Left lung (tissue), 10 donors: ENCODE data around the gene PKD2L1. TPM values are rescaled to one million over a fixed set of nuclear protein-coding genes. Genes with fewer than 3 reads are reported as not detected.

Experiments
- ATAC-seq: fragments of 200-7000 bp; cut with Tn5 transposase; one replicate; pipeline ENCODE4 v1.9.1; 2020; ENCODE audit warnings: moderate library complexity
- DNase-seq, 4 donors: peaks; one replicate each; pipeline ENCODE4 v3.0.0-alpha.2; 2013 to 2020
- H3K27ac ChIP-seq, 2 donors: fragments of 200-600 bp; sonication (generic) in 1 of 2; one replicate each; pipeline versions ENCODE4 v1.5.0 to v1.8.0; 2020 to 2021
- H3K27me3 ChIP-seq, 2 donors: fragments of 200-600 bp; sonication (generic) in 1 of 2; one replicate each; pipeline versions ENCODE4 v1.5.0 to v1.8.0; 2020 to 2021
- H3K36me3 ChIP-seq, 2 donors: fragments of 200-600 bp; sonication (generic) in 1 of 2; one replicate each; pipeline versions ENCODE4 v1.5.0 to v1.8.0; 2020 to 2021
- H3K4me1 ChIP-seq, 2 donors: fragments of 200-600 bp; one replicate each; pipeline ENCODE4 v1.8.0; 2021
- H3K4me3 ChIP-seq, 2 donors: fragments of 200-600 bp; sonication (generic) in 1 of 2; one replicate each; pipeline versions ENCODE4 v1.5.0 to v1.8.0; 2020 to 2021; ENCODE audit warnings: mild to moderate bottlenecking in 1 of 2
- H3K9me3 ChIP-seq, 2 donors: fragments of 200-600 bp; sonication (generic) in 1 of 2; one replicate each; pipeline versions ENCODE4 v1.5.0 to v1.8.0; 2020 to 2021
- intact Hi-C, 2 donors: fragments of 100-400 bp; cut with DNase I; formaldehyde crosslinking; loops; one replicate each; pipeline versions ENCODE4 v1.11.2 to v1.14.2; 2022
- polyA plus RNA-seq, 6 donors: library from polyadenylated mRNA; unstranded; fragments of 120-200 nt; gene quantifications; one replicate each; pipeline ENCODE4 v1.2.1, GENCODE V29; 2013; ENCODE audit not compliant: insufficient read length in 6 of 6
- total RNA-seq, 2 donors: library from RNA; stranded (reverse); fragmentation: NEBNext Ultra II Directional; extraction: Animal tissue kit (Norgen Biotek cat#: 25700); gene quantifications; one replicate each; pipeline ENCODE4 v1.2.1, GENCODE V29; 2021
- TF ChIP-seq, protein P1 (sequence below), 2 donors: fragments of 200-600 bp; sonication (generic) in 1 of 2; IDR thresholded peaks; one replicate each; pipeline versions ENCODE4 v1.5.0 to v1.8.0; 2021; ENCODE audit warnings: antibody characterized with exemption in 2 of 2
- donor health status: DM: no; HTN: yes; CAD: no.
- donor health status: DM: no; HTN: no; CAD: no.

Gene PKD2L1
- total and polyA plus RNA-seq, 8 donors = 0.22 to 0.47 (median 0.32) TPM; not detected in 1

DNA sequence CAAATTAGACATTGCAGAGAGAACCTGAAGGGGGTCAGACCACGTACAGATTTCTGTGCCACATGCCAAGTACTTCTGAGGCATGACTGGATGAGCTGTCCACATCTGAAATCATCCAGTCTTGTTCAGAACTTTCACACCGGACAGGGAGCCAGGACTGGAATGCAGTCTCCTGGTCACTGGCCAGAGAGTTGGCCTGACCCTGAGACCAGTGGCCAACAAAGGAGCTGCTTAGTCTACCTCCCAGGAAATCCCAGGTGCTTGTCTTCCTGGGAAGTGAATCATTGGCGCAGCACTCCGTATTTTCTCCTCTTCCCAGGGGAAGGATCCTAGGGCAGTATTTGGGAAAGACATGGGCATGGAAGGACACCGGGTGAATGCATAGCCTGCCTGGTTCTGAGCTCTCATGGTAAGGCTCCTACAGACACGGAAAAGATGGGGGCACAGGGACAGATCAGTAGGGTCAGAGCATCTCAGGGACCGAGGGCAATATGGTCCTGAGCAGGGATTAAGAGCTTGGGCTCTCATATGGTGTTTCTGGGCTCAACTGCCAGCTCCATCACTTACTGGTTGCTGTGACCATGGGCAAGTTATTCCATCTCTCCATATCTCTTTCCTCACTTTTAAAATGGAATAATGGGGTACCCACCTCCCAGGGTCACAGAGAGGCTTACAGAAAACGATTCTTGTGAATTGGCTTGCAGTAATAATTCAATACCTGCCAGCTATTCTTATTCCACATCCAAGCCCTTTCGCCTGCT, 15.7 kb upstream of the PKD2L1 start:
- no peak for DNase-seq
- intact Hi-C loops = loop anchor here in 1 of 2 donors (10.0 kb wide), 1 partner anchor 89 kb away; no protein-coding TSS in a partner anchor
- H3K27me3 ChIP-seq = peaks cover 0 to 9% of the 10 kb centered on the region in 2 donors
- H3K36me3 ChIP-seq = peaks cover 0 to 21% of the 10 kb centered on the region in 2 donors
- peak overlapping the region in 1 of 2 donors; percentile 78 for H3K27ac ChIP-seq
- no peaks in the 10 kb centered on the region for H3K9me3 ChIP-seq
- TF ChIP-seq, protein P1, sequence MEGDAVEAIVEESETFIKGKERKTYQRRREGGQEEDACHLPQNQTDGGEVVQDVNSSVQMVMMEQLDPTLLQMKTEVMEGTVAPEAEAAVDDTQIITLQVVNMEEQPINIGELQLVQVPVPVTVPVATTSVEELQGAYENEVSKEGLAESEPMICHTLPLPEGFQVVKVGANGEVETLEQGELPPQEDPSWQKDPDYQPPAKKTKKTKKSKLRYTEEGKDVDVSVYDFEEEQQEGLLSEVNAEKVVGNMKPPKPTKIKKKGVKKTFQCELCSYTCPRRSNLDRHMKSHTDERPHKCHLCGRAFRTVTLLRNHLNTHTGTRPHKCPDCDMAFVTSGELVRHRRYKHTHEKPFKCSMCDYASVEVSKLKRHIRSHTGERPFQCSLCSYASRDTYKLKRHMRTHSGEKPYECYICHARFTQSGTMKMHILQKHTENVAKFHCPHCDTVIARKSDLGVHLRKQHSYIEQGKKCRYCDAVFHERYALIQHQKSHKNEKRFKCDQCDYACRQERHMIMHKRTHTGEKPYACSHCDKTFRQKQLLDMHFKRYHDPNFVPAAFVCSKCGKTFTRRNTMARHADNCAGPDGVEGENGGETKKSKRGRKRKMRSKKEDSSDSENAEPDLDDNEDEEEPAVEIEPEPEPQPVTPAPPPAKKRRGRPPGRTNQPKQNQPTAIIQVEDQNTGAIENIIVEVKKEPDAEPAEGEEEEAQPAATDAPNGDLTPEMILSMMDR (IDR thresholded peaks at IDR 0.05) = no peak
- ATAC-seq = no peak
- H3K4me3 ChIP-seq = peak overlapping the region; percentile 54 to 82
- H3K4me1 ChIP-seq = peaks cover 0 to 35% of the 10 kb centered on the region in 2 donors

DNA sequence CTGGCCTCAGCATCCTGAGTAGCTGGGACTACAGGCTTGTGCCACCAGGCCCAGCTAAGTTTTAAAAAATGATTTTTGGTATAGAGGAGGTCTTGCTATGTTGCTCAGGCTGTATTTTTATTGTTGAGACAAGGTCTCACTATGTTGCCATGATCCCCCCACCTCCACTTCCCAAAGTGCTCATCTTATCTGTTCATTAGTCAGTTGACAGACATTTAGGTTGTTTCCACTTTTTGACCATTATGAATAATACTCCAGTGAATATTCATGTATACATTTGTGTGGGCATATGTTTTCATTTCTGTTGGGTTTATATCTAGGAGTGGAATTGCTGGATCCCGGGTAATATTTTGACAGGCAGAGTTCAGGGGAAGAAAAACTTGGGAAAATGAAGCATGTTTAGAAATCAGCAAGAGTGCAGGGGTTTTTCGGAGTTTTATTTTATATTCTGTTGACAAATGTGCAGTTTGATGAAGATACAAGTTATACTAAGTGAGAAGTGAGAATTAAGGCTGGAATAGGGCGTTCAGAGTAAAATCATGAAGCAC, 14.3 kb upstream of the PKD2L1 start:
- no peak for ATAC-seq

DNA sequence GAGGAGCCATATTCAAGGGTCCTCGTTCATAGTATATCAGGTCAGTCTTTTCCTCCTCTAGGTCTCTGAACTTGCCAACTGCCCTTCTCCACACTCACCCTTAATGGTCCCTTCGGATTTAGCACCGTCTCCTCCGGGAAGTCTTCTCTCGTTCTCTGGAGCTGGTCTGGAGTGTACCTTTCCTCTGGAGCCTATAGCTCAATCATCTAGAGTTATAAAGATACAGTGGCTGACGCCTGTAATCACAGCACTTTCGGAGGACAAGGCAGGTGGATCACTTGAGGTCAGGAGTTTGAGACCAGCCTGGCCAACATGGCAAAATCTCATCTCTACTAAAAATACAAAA, 12.6 kb upstream of the PKD2L1 start:
- Histone ChIP-seq H3K36me3 (no peaks in the 10 kb centered on the region), H3K27ac (no peak overlapping the region), H3K27me3 (peaks cover 0 to 9% of the 10 kb centered on the region in 2 donors), H3K4me3 (no peak overlapping the region), H3K9me3 (no peaks in the 10 kb centered on the region), H3K4me1 (peaks cover 0 to 23% of the 10 kb centered on the region in 2 donors)
- TF ChIP-seq, protein P1 (IDR thresholded peaks at IDR 0.05) = no peak
- ATAC-seq = no peak
- DNase-seq = no peak
- intact Hi-C loops = loop anchor here (5.0 to 10.0 kb wide), 2 partner anchors 90 to 92 kb away; no protein-coding TSS in a partner anchor

More for the DNA sequence above, 14.3 kb upstream of the PKD2L1 start:
- Histone ChIP-seq H3K4me1 (peaks cover 0 to 29% of the 10 kb centered on the region in 2 donors), H3K27ac (no peak overlapping the region), H3K36me3 (peaks cover 0 to 7% of the 10 kb centered on the region in 2 donors), H3K4me3 (no peak overlapping the region), H3K27me3 (peaks cover 0 to 9% of the 10 kb centered on the region in 2 donors), H3K9me3 (no peaks in the 10 kb centered on the region)
- TF ChIP-seq, protein P1 (IDR thresholded peaks at IDR 0.05) = no peak
- intact Hi-C loops = loop anchor here (5.0 to 10.0 kb wide), 2 partner anchors 88 to 90 kb away; no protein-coding TSS in a partner anchor
- DNase-seq = no peak

DNA sequence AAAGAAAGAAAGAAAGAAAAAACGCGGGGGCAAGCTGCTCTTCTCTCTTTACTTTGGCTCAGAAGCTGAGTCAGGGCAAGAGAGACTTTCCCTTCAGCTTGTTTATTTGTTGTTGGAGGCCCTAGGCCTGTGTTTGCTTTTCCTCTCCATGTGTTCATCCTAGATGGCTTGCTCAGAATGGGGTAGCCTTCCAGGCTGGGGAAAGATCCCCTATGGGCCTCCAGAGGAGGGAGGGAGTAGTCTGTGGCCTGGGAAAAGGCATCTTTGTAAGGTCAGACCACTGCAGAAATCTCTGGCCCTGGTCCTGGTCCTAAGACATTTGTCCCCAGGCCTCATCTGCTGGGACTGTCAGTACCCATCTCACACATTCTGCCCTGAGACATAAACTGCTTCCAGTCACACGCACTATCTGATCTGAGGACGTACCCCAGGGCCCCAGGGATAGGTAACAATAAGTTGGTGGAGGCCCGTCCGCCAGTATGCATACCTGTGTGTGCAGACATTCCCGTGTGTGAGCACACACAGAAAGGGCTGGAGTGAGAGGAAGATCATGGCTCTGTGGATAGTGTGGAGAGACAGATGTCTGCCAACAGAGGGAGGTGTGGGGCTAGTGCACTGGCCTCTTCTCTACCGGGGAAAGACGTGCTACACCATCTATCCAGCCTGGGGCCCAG, 12.1 kb upstream of the PKD2L1 start:
- peak; percentile 45 for ATAC-seq
- intact Hi-C loops = loop anchor here (5.0 to 10.0 kb wide), 2 partner anchors 90 to 93 kb away; no protein-coding TSS in a partner anchor
- H3K27ac ChIP-seq = no peak overlapping the region
- no peak overlapping the region for H3K4me3 ChIP-seq
- H3K4me1 ChIP-seq = peaks cover 0 to 23% of the 10 kb centered on the region in 2 donors
- peak in 1 of 4 donors; percentile 59 for DNase-seq
- TF ChIP-seq, protein P1 (IDR thresholded peaks at IDR 0.05) = peak; percentile 21 to 52
- no peaks in the 10 kb centered on the region for H3K9me3 ChIP-seq
- H3K27me3 ChIP-seq = peaks cover 0 to 9% of the 10 kb centered on the region in 2 donors
- H3K36me3 ChIP-seq = no peaks in the 10 kb centered on the region
